ENCODE data around the gene PACS1.

- TF ChIP-seq, protein P1, sequence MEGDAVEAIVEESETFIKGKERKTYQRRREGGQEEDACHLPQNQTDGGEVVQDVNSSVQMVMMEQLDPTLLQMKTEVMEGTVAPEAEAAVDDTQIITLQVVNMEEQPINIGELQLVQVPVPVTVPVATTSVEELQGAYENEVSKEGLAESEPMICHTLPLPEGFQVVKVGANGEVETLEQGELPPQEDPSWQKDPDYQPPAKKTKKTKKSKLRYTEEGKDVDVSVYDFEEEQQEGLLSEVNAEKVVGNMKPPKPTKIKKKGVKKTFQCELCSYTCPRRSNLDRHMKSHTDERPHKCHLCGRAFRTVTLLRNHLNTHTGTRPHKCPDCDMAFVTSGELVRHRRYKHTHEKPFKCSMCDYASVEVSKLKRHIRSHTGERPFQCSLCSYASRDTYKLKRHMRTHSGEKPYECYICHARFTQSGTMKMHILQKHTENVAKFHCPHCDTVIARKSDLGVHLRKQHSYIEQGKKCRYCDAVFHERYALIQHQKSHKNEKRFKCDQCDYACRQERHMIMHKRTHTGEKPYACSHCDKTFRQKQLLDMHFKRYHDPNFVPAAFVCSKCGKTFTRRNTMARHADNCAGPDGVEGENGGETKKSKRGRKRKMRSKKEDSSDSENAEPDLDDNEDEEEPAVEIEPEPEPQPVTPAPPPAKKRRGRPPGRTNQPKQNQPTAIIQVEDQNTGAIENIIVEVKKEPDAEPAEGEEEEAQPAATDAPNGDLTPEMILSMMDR (IDR thresholded peaks at IDR 0.05) = peak in 2 of 3 experiments; percentile 5 to 21
- TF ChIP-seq POLR2A (IDR thresholded peaks at IDR 0.05; ENCODE audit: low read depth) = no peak
Measured at GRCh38 chr11:66069715-66070603, at the start of gene PACS1.
